ENCODE data around the gene MRPL36. TPM values are rescaled to one million over a fixed set of nuclear protein-coding genes. Genes with fewer than 3 reads are reported as not detected.

Gene MRPL36
- total RNA-seq, 4 donors from 2014 or later = 67.8 to 106 (median 75.3) TPM

GRCh38 chr5:1824109-1824821 lies 24.6 kb upstream of the MRPL36 start:
- Histone ChIP-seq H3K27me3 (no peaks in the 10 kb centered on the region), H3K4me1 (no peaks in the 10 kb centered on the region), H3K36me3 (peaks cover 0 to 29% of the 10 kb centered on the region in 2 donors), H3K27ac (no peak overlapping the region), H3K9me3 (no peaks in the 10 kb centered on the region), H3K4me3 (no peak overlapping the region)
- DNase-seq (no peak), ATAC-seq (no peak)
- intact Hi-C loops (cut with DNase I; ENCODE audit: low total_unique reads) = no loop called here
- TF ChIP-seq CTCF (IDR thresholded peaks at IDR 0.05 in 4 of 5, conservative IDR thresholded peaks at IDR 0.05 in 1 of 5) (no peak), POLR2A (IDR thresholded peaks at IDR 0.05) (no peak)
- in situ Hi-C loops (cut with MboI; ENCODE audit: low sequenced_read_pairs in 4 of 4) = no loop called here

GRCh38 chr5:1823381-1824034 lies 23.9 kb upstream of the MRPL36 start:
- in situ Hi-C loops (cut with MboI; ENCODE audit: low sequenced_read_pairs in 4 of 4) (no loop called here), intact Hi-C loops (cut with DNase I; ENCODE audit: low total_unique reads) (no loop called here)
- no peaks in the 10 kb centered on the region for H3K4me1 ChIP-seq
- H3K27ac ChIP-seq = no peak overlapping the region
- TF ChIP-seq CTCF (IDR thresholded peaks at IDR 0.05 in 4 of 5, conservative IDR thresholded peaks at IDR 0.05 in 1 of 5) (no peak), POLR2A (IDR thresholded peaks at IDR 0.05) (no peak)
- DNase-seq (no peak), ATAC-seq (no peak)
- H3K36me3 ChIP-seq = peaks cover 0 to 37% of the 10 kb centered on the region in 2 donors
- H3K4me3 ChIP-seq = no peak overlapping the region
- H3K9me3 ChIP-seq = no peaks in the 10 kb centered on the region
- no peaks in the 10 kb centered on the region for H3K27me3 ChIP-seq

- TF ChIP-seq POLR2A (IDR thresholded peaks at IDR 0.05) (no peak), CTCF (IDR thresholded peaks at IDR 0.05 in 4 of 5, conservative IDR thresholded peaks at IDR 0.05 in 1 of 5) (no peak)
These were observed 22.2 kb upstream of the MRPL36 start for GRCh38 chr5:1821862-1822261.

GRCh38 chr5:1820926-1821325 lies 21.3 kb upstream of the MRPL36 start:
- ATAC-seq = no peak
- no peak for DNase-seq
- Histone ChIP-seq H3K4me3 (no peak overlapping the region), H3K4me1 (no peaks in the 10 kb centered on the region), H3K27me3 (no peaks in the 10 kb centered on the region), H3K9me3 (no peaks in the 10 kb centered on the region), H3K36me3 (peaks cover 2 to 58% of the 10 kb centered on the region in 2 donors), H3K27ac (no peak overlapping the region)
- in situ Hi-C loops (cut with MboI; ENCODE audit: low sequenced_read_pairs in 4 of 4) (no loop called here), intact Hi-C loops (cut with DNase I; ENCODE audit: low total_unique reads) (no loop called here)
- TF ChIP-seq CTCF (IDR thresholded peaks at IDR 0.05 in 4 of 5, conservative IDR thresholded peaks at IDR 0.05 in 1 of 5) (no peak), POLR2A (IDR thresholded peaks at IDR 0.05) (no peak)

More at GRCh38 chr5:1821862-1822261, 22.2 kb upstream of the MRPL36 start:
- Histone ChIP-seq H3K27me3 (no peaks in the 10 kb centered on the region), H3K9me3 (no peaks in the 10 kb centered on the region), H3K36me3 (peaks cover 0 to 51% of the 10 kb centered on the region in 2 donors), H3K27ac (no peak overlapping the region), H3K4me3 (no peak overlapping the region), H3K4me1 (no peaks in the 10 kb centered on the region)
- DNase-seq = no peak
- intact Hi-C loops (cut with DNase I; ENCODE audit: low total_unique reads) (no loop called here), in situ Hi-C loops (cut with MboI; ENCODE audit: low sequenced_read_pairs in 4 of 4) (no loop called here)
- no peak for ATAC-seq
